Natural killer cell (primary cell): ENCODE measurements around the gene DIABLO. TPM values are rescaled to one million over a fixed set of nuclear protein-coding genes. Genes with fewer than 3 reads are reported as not detected.

Experiments
- ATAC-seq, 3 donors: fragments of 150-1000 bp in 2 of 3; fragments of 200-7000 bp in 1 of 3; cut with Tn5 transposase; 1 replicate in 1 of 3; 2 replicates in 2 of 3; pipeline ENCODE4 v1.10.0; 2021; ENCODE audit warnings: mild to moderate bottlenecking in 2 of 3, moderate library complexity in 2 of 3
- DNase-seq, 2 donors: peaks; one replicate each; pipeline versions ENCODE4 v3.0.0 to v3.0.0-alpha.2; 2013 to 2021; ENCODE audit warnings: mixed read lengths in 1 of 2
- H3K27ac ChIP-seq: one replicate; pipeline ENCODE4 v1.5.1; 2013; ENCODE audit warnings: mild to moderate bottlenecking, low read length
- H3K27me3 ChIP-seq: one replicate; pipeline ENCODE4 v1.6.1; 2013; ENCODE audit warnings: low read length; ENCODE audit not compliant: control insufficient read depth, insufficient read depth
- H3K36me3 ChIP-seq: one replicate; pipeline ENCODE4 v1.6.1; 2013; ENCODE audit warnings: low read length; ENCODE audit not compliant: control insufficient read depth, insufficient read depth
- H3K4me1 ChIP-seq: one replicate; pipeline ENCODE4 v1.6.1; 2013; ENCODE audit warnings: low read length; ENCODE audit not compliant: control insufficient read depth, insufficient read depth
- H3K4me3 ChIP-seq: one replicate; pipeline ENCODE4 v1.5.1; 2013; ENCODE audit warnings: low read length
- H3K9me3 ChIP-seq: one replicate; pipeline ENCODE4 v1.6.1; 2013; ENCODE audit warnings: low read length; ENCODE audit not compliant: control insufficient read depth, insufficient read depth
- H3K27ac Mint-ChIP-seq, 2 donors: one replicate each; pipeline ENCODE4 v1.8.0; 2022; ENCODE audit warnings: mild to moderate bottlenecking in 2 of 2, mixed read lengths in 2 of 2, moderate library complexity in 1 of 2
- H3K27me3 Mint-ChIP-seq, 2 donors: one replicate each; pipeline ENCODE4 v1.8.0; 2022; ENCODE audit warnings: low read depth in 2 of 2, mixed read lengths in 2 of 2
- H3K36me3 Mint-ChIP-seq: one replicate; pipeline ENCODE4 v1.8.0; 2022; ENCODE audit warnings: mixed read lengths
- H3K4me1 Mint-ChIP-seq, 2 donors: one replicate each; pipeline ENCODE4 v1.8.0; 2022; ENCODE audit warnings: mixed read lengths in 2 of 2
- H3K4me3 Mint-ChIP-seq: one replicate; pipeline ENCODE4 v1.8.0; 2022; ENCODE audit warnings: mild to moderate bottlenecking, moderate library complexity, mixed read lengths
- H3K9me3 Mint-ChIP-seq, 2 donors: one replicate each; pipeline ENCODE4 v1.8.0; 2022; ENCODE audit warnings: mixed read lengths in 2 of 2
- WGBS: methylation state at CpG from one replicate; pipeline ENCODE4 v1.1.7; 2013; ENCODE audit warnings: missing lambda C conversion rate; ENCODE audit not compliant: insufficient coverage; 5-methylcytosine and 5-hydroxymethylcytosine counted together
- intact Hi-C: fragments of 100-400 bp; cut with micrococcal nuclease; formaldehyde crosslinking; loops from one replicate; pipeline ENCODE4 v1.14.2; 2022
- total RNA-seq, 4 donors: library from RNA; stranded (reverse); fragments of 120-200 nt in 1 of 4; gene quantifications; one replicate each; pipeline versions ENCODE4 v1.2.3 to v1.2.4, GENCODE V29; 2013 to 2022
- TF ChIP-seq, protein P1 (sequence below): fragments of 200-600 bp; IDR thresholded peaks from one replicate; pipeline ENCODE4 v1.8.0; 2022; ENCODE audit warnings: antibody characterized with exemption

DIABLO gene
- total RNA-seq, 3 donors from 2014 or later (not counting 1 experiment from before 2014, with no cell fraction given), result 84.8 to 102 (median 101) TPM

DNA sequence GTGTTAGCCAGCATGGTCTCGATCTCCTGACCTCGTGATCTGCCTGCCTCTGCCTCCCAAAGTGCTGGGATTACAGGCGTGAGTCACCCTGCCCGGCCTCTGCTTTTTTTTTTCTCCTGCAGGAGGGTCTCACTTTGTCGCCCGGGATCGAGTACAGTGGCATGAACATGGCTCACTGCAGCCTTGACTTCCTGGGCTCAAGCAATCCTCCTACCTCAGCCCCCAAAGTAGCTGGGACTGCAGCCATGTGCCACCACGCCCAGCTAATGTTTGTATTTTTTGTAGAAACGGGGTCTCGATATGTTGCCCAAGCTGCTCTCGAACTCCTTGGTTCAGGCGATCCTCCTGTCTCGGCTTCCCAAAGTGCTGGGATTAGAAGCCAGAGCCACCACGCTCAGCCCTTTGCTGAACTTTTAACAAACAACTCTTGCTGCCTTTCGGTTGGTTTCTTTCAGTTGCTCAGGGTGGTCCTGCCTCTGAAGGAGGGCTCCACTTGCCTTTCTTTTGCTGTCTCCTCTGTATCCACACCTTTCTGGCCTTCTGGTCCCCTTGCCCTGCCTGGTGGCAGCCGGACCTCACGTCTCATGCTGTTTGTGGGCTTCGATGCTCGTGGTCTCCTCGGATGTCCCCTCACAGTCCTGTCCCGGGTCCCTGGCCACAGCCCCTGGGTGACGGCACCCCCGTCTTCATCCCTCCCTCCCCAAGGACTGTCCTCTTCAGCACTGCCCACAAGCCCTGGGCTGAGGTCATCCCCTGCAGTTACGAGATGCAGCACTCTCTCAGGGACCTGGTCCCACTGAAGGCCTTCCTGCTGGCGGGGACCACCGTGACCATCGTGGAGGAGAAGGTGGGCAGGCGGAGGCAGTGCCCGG lies 26.1 kb downstream of the DIABLO start:
- H3K27me3 ChIP-seq, result peaks cover 20% of the 10 kb centered on the region
- TF ChIP-seq, protein P1, sequence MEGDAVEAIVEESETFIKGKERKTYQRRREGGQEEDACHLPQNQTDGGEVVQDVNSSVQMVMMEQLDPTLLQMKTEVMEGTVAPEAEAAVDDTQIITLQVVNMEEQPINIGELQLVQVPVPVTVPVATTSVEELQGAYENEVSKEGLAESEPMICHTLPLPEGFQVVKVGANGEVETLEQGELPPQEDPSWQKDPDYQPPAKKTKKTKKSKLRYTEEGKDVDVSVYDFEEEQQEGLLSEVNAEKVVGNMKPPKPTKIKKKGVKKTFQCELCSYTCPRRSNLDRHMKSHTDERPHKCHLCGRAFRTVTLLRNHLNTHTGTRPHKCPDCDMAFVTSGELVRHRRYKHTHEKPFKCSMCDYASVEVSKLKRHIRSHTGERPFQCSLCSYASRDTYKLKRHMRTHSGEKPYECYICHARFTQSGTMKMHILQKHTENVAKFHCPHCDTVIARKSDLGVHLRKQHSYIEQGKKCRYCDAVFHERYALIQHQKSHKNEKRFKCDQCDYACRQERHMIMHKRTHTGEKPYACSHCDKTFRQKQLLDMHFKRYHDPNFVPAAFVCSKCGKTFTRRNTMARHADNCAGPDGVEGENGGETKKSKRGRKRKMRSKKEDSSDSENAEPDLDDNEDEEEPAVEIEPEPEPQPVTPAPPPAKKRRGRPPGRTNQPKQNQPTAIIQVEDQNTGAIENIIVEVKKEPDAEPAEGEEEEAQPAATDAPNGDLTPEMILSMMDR, result no peak
- H3K27ac ChIP-seq, result no peak overlapping the region
- no peaks in the 10 kb centered on the region for H3K9me3 ChIP-seq
- H3K4me3 ChIP-seq, result no peak overlapping the region
- peaks cover 12% of the 10 kb centered on the region for H3K4me1 ChIP-seq
- H3K27me3 Mint-ChIP-seq, result peaks cover 2 to 13% of the 10 kb centered on the region in 2 donors
- H3K27ac Mint-ChIP-seq, result no peak overlapping the region
- no peaks in the 10 kb centered on the region for H3K9me3 Mint-ChIP-seq
- no peaks in the 10 kb centered on the region for H3K36me3 Mint-ChIP-seq
- no peaks in the 10 kb centered on the region for H3K36me3 ChIP-seq
- intact Hi-C loops, result no loop called here
- no peak for ATAC-seq
- DNase-seq, result no peak
- 92% methylated on average over 29 of the region's 29 CpGs for WGBS
- H3K4me1 Mint-ChIP-seq, result peaks cover 8 to 15% of the 10 kb centered on the region in 2 donors
- H3K4me3 Mint-ChIP-seq, result no peak overlapping the region

DNA sequence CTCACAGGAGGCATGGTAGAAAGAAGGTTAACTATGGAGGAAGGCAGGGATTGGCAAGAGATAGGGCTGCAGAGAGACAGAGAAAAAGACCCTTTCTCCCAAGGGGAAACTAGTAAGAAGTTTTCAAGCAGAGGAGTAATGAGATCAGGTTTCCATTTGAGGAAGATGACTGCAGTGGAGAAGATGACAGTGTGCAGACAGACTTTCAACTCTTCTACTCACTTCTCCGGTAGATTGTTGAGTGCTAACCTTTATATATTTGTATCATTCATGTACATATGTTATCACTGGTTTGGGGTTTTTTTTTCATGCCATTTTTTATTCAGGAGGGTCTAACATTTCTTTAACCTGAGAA lies 28.3 kb downstream of the DIABLO start:
- Mint-ChIP-seq H3K4me3 (no peak overlapping the region), H3K4me1 (peaks cover 6 to 7% of the 10 kb centered on the region in 2 donors), H3K27me3 (peaks cover 0 to 7% of the 10 kb centered on the region in 2 donors), H3K27ac (peak overlapping the region in 1 of 2 donors; percentile 44), H3K36me3 (no peaks in the 10 kb centered on the region), H3K9me3 (no peaks in the 10 kb centered on the region)
- Histone ChIP-seq H3K36me3 (no peaks in the 10 kb centered on the region), H3K4me1 (peaks cover under 1% of the 10 kb centered on the region), H3K9me3 (no peaks in the 10 kb centered on the region), H3K27me3 (peaks cover 11% of the 10 kb centered on the region), H3K27ac (no peak overlapping the region), H3K4me3 (no peak overlapping the region)
- DNase-seq (no peak), ATAC-seq (no peak)
- TF ChIP-seq, protein P1, result no peak
- intact Hi-C loops, result no loop called here
- no CpG with 5 or more reads among the region's 1 CpG for WGBS

DNA sequence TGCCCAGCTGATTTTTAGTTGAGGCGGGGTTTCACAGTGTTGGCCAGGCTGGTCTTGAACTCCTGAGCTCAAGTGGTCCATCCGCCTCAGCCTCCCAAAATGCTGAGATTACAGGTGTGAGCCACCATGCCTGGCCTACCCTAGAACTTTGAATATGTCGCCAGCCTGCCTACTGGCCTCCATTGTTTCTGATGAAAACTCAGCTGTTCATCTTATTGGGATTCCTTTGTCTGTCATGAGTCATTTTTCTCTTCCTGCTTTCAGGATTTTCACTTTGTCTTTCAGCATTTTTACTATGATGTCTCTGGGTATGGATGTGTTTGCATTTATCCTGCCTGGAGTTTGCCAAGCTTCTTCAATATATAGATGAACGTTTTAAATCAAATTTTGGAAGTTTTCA lies 30.4 kb downstream of the DIABLO start:
- WGBS, result 92% methylated on average over 4 of the region's 4 CpGs
- intact Hi-C loops, result no loop called here
- H3K9me3 Mint-ChIP-seq, result no peaks in the 10 kb centered on the region
- Histone ChIP-seq H3K27ac (no peak overlapping the region), H3K36me3 (no peaks in the 10 kb centered on the region), H3K9me3 (no peaks in the 10 kb centered on the region), H3K4me1 (peaks cover 3% of the 10 kb centered on the region), H3K4me3 (no peak overlapping the region), H3K27me3 (no peaks in the 10 kb centered on the region)
- TF ChIP-seq, protein P1, result no peak
- ATAC-seq (no peak), DNase-seq (no peak)
- H3K4me3 Mint-ChIP-seq, result no peak overlapping the region
- H3K36me3 Mint-ChIP-seq, result no peaks in the 10 kb centered on the region
- peaks cover 11 to 14% of the 10 kb centered on the region in 2 donors for H3K4me1 Mint-ChIP-seq
- H3K27ac Mint-ChIP-seq, result no peak overlapping the region
- H3K27me3 Mint-ChIP-seq, result no peaks in the 10 kb centered on the region
